Activated T-cell treated with anti-CD3 and anti-CD28 coated beads for 24 hours (primary cell): ENCODE data around the gene DHPS.
"Not testable (repeated sequence)": the region's sequence is repeated elsewhere in the genome, so short reads cannot be mapped to it uniquely, and the experiment has no call there.

Experiments
- DNase-seq: peaks from one replicate; pipeline ENCODE4 v3.0.0-alpha.2; 2020; ENCODE audit warnings: low read depth

The DHPS gene

GRCh38 chr19:12705654-12706331, 24.1 kb upstream of the DHPS start:
- DNase-seq = no peak

GRCh38 chr19:12705169-12705568, 23.5 kb upstream of the DHPS start:
- DNase-seq = no peak

- no peak for DNase-seq
These were observed 21.4 kb upstream of the DHPS start for GRCh38 chr19:12703046-12703445.

- no peak for DNase-seq
These were observed 20.1 kb upstream of the DHPS start for GRCh38 chr19:12701596-12702282.

- no peak for DNase-seq
These were observed 16.5 kb upstream of the DHPS start for GRCh38 chr19:12698138-12698537.

- not testable (repeated sequence) for DNase-seq
These were observed 15.7 kb upstream of the DHPS start for GRCh38 chr19:12697425-12697824.

GRCh38 chr19:12696366-12697335, 15.0 kb upstream of the DHPS start, which contains the start of gene FBXW9:
TSS of gene FBXW9 (minus strand) at chr19:12696631. CDS start at chr19:12696581, 50 bp downstream.
- DNase-seq = peak; percentile 97

- no peak for DNase-seq
These were observed 14.3 kb upstream of the DHPS start for GRCh38 chr19:12695997-12696365.

GRCh38 chr19:12695514-12695913, 13.8 kb upstream of the DHPS start:
- DNase-seq = no peak

GRCh38 chr19:12695096-12695495, 13.4 kb upstream of the DHPS start:
- DNase-seq = no peak

GRCh38 chr19:12694641-12695040, 13.0 kb upstream of the DHPS start:
- DNase-seq = no peak

- DNase-seq = no peak
These were observed 11.3 kb upstream of the DHPS start for GRCh38 chr19:12692960-12693359.

- DNase-seq = no peak
These were observed 8.0 kb upstream of the DHPS start for GRCh38 chr19:12689581-12690216.

GRCh38 chr19:12689012-12689411, 7.3 kb upstream of the DHPS start:
- DNase-seq = no peak

GRCh38 chr19:12687496-12688196, 6.0 kb upstream of the DHPS start, which contains the start of gene GNG14:
TSS of gene GNG14 (plus strand) at chr19:12687998. CDS start at chr19:12688049, 51 bp downstream.
- DNase-seq = no peak

- DNase-seq = no peak
These were observed 4.2 kb upstream of the DHPS start for GRCh38 chr19:12685831-12686230.

GRCh38 chr19:12680034-12680433, 1.6 kb downstream of the DHPS start:
- no peak for DNase-seq

- DNase-seq = not testable (repeated sequence)
These were observed 3.6 kb downstream of the DHPS start for GRCh38 chr19:12678039-12678438.

- no peak for DNase-seq
These were observed 4.8 kb downstream of the DHPS start for GRCh38 chr19:12676928-12677327.

GRCh38 chr19:12676384-12676792, 5.3 kb downstream of the DHPS start:
- peak; percentile 79 for DNase-seq

- no peak for DNase-seq
These were observed 5.7 kb downstream of the DHPS start for GRCh38 chr19:12675940-12676339.
